ENCODE data around the gene SBF2.
"Not testable (repeated sequence)": the region's sequence is repeated elsewhere in the genome, so short reads cannot be mapped to it uniquely, and the experiment has no call there.

The SBF2 gene

GRCh38 chr11:9952511-9953196 lies 341.4 kb downstream of the SBF2 start:
- DNase-seq (ENCODE audit: low spot score), result no peak
- TF ChIP-seq, protein P1, sequence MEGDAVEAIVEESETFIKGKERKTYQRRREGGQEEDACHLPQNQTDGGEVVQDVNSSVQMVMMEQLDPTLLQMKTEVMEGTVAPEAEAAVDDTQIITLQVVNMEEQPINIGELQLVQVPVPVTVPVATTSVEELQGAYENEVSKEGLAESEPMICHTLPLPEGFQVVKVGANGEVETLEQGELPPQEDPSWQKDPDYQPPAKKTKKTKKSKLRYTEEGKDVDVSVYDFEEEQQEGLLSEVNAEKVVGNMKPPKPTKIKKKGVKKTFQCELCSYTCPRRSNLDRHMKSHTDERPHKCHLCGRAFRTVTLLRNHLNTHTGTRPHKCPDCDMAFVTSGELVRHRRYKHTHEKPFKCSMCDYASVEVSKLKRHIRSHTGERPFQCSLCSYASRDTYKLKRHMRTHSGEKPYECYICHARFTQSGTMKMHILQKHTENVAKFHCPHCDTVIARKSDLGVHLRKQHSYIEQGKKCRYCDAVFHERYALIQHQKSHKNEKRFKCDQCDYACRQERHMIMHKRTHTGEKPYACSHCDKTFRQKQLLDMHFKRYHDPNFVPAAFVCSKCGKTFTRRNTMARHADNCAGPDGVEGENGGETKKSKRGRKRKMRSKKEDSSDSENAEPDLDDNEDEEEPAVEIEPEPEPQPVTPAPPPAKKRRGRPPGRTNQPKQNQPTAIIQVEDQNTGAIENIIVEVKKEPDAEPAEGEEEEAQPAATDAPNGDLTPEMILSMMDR (IDR thresholded peaks at IDR 0.05; ENCODE audit: extremely low read depth, insufficient read depth, missing control alignments), result no peak
- in situ Hi-C loops (cut with MboI; ENCODE audit: low pct_unique_long_range_greater_than_20kb, low sequenced_read_pairs, unreplicated experiment), result loop anchor here (25.0 kb wide), 1 partner anchor 415 kb away; no protein-coding TSS in a partner anchor

DNA sequence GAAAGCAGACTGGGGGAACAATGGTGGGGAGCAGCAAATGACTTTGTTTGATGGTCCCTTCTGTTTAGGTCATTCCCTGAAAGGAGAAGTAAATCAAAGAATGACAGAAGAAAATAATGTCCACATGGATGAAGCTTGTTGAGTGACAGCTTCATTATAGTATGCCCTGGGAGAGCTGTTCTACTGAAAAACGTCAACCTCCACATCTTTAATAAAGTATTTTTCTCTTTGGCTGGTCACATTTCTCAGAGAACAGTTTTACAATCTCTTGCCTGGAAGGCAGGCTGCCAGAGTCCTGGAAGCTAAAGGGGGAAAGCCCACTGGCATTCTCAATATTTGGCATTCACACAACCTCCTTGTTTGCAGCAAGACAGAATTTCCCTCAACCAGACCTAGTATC lies 342.2 kb downstream of the SBF2 start:
- in situ Hi-C loops (cut with MboI; ENCODE audit: low pct_unique_long_range_greater_than_20kb, low sequenced_read_pairs, unreplicated experiment), result loop anchor here (25.0 kb wide), 1 partner anchor 415 kb away; no protein-coding TSS in a partner anchor
- TF ChIP-seq, protein P1 (IDR thresholded peaks at IDR 0.05; ENCODE audit: extremely low read depth, insufficient read depth, missing control alignments), result no peak

GRCh38 chr11:9950462-9950861 lies 343.6 kb downstream of the SBF2 start:
- in situ Hi-C loops (cut with MboI; ENCODE audit: low pct_unique_long_range_greater_than_20kb, low sequenced_read_pairs, unreplicated experiment), result loop anchor here (25.0 kb wide), 1 partner anchor 413 kb away; no protein-coding TSS in a partner anchor
- TF ChIP-seq, protein P1 (IDR thresholded peaks at IDR 0.05; ENCODE audit: extremely low read depth, insufficient read depth, missing control alignments), result no peak
- DNase-seq (ENCODE audit: low spot score), result no peak

More for the DNA sequence above, 342.2 kb downstream of the SBF2 start:
- DNase-seq (ENCODE audit: low spot score), result no peak

GRCh38 chr11:9947231-9947864 lies 346.7 kb downstream of the SBF2 start:
- in situ Hi-C loops (cut with MboI; ENCODE audit: low pct_unique_long_range_greater_than_20kb, low sequenced_read_pairs, unreplicated experiment), result no loop called here
- DNase-seq (ENCODE audit: low spot score), result no peak
- TF ChIP-seq, protein P1 (IDR thresholded peaks at IDR 0.05; ENCODE audit: extremely low read depth, insufficient read depth, missing control alignments), result no peak

- DNase-seq (ENCODE audit: low spot score); in situ Hi-C loops (cut with MboI; ENCODE audit: low pct_unique_long_range_greater_than_20kb, low sequenced_read_pairs, unreplicated experiment): not testable (repeated sequence)
Measured at GRCh38 chr11:9945680-9946079, 348.3 kb downstream of the SBF2 start.

DNA sequence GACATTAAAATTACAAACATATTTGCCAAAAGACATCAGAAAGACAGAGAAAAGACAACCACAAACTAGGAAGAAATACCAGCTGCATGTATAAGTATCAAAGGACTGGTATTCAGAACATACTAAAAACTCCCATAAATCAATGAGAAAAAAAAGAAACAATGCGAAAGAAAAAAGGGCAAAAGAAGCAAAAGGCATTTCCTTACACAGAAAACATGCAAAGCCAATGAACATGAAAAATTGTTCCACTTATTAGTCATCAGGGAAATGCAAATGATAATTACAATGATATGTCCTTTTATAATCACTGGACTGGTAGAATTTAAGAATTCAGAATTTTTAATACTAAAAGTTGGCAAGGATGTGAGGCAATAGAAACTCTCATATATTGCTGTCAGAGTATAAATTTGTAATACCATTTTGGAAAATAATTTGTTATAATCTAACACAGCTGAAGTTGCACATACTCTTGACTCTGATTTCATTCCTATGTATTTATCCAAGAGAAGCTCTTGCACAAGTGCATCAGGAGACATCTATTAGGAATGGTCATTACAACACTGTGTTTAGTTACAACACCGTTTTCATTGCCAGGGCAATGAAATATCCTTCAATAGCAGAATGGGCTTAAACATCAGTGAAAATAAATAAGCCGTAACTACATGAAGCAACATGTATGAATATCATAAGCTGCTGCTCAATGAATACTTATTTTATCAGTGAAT lies 350.5 kb downstream of the SBF2 start:
- TF ChIP-seq, protein P1 (IDR thresholded peaks at IDR 0.05; ENCODE audit: extremely low read depth, insufficient read depth, missing control alignments), result no peak
- in situ Hi-C loops (cut with MboI; ENCODE audit: low pct_unique_long_range_greater_than_20kb, low sequenced_read_pairs, unreplicated experiment), result no loop called here
- DNase-seq (ENCODE audit: low spot score), result no peak

Measured in GM13977 (cell line).